Measurements from ENCODE around the gene CD52. TPM values are rescaled to one million over a fixed set of nuclear protein-coding genes. Genes with fewer than 3 reads are reported as not detected.

Gene CD52
- total and polyA plus RNA-seq, 2 of the 13 experiments (the other 11 are each of a cell fraction or from before 2014, with no cell fraction given) = 0.32 TPM; not detected in 1

- TF ChIP-seq, protein P1, sequence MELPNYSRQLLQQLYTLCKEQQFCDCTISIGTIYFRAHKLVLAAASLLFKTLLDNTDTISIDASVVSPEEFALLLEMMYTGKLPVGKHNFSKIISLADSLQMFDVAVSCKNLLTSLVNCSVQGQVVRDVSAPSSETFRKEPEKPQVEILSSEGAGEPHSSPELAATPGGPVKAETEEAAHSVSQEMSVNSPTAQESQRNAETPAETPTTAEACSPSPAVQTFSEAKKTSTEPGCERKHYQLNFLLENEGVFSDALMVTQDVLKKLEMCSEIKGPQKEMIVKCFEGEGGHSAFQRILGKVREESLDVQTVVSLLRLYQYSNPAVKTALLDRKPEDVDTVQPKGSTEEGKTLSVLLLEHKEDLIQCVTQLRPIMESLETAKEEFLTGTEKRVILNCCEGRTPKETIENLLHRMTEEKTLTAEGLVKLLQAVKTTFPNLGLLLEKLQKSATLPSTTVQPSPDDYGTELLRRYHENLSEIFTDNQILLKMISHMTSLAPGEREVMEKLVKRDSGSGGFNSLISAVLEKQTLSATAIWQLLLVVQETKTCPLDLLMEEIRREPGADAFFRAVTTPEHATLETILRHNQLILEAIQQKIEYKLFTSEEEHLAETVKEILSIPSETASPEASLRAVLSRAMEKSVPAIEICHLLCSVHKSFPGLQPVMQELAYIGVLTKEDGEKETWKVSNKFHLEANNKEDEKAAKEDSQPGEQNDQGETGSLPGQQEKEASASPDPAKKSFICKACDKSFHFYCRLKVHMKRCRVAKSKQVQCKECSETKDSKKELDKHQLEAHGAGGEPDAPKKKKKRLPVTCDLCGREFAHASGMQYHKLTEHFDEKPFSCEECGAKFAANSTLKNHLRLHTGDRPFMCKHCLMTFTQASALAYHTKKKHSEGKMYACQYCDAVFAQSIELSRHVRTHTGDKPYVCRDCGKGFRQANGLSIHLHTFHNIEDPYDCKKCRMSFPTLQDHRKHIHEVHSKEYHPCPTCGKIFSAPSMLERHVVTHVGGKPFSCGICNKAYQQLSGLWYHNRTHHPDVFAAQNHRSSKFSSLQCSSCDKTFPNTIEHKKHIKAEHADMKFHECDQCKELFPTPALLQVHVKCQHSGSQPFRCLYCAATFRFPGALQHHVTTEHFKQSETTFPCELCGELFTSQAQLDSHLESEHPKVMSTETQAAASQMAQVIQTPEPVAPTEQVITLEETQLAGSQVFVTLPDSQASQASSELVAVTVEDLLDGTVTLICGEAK (IDR thresholded peaks at IDR 0.05) = no peak
- TF ChIP-seq, protein P1 (CRISPR knock-in tag; IDR thresholded peaks at IDR 0.05) = no peak
- TF ChIP-seq SMC3 (IDR thresholded peaks at IDR 0.05; ENCODE audit: low read length) = peak; percentile 73
- no peak for TF ChIP-seq TRIM22 (IDR thresholded peaks at IDR 0.05)
- no peak for TF ChIP-seq PHF20 (CRISPR knock-in tag; IDR thresholded peaks at IDR 0.05)
- TF ChIP-seq ZNF615 (CRISPR knock-in tag; IDR thresholded peaks at IDR 0.05; ENCODE audit: borderline replicate concordance) = no peak
- no peak for TF ChIP-seq ZNF350 (CRISPR knock-in tag; IDR thresholded peaks at IDR 0.05; ENCODE audit: borderline replicate concordance, low read depth)
- no peak for TF ChIP-seq RBM39 (IDR thresholded peaks at IDR 0.05; ENCODE audit: low read depth, low read length, poor library complexity, severe bottlenecking)
- TF ChIP-seq ISL2 (CRISPR knock-in tag; IDR thresholded peaks at IDR 0.05) = no peak
- peak; percentile 56; the same call in 1 of the 2 replicates for TF ChIP-seq ELF3 (CRISPR knock-in tag; IDR thresholded peaks at IDR 0.05)
- no peak for TF ChIP-seq ZNF703 (CRISPR knock-in tag; IDR thresholded peaks at IDR 0.05; ENCODE audit: borderline replicate concordance)
- TF ChIP-seq CBX1 (IDR thresholded peaks at IDR 0.05; ENCODE audit: low read depth) = no peak
- TF ChIP-seq MNT (IDR thresholded peaks at IDR 0.05) = no peak
- TF ChIP-seq ZNF337 (CRISPR knock-in tag; IDR thresholded peaks at IDR 0.05; ENCODE audit: borderline replicate concordance, low read depth) = no peak
- peak; percentile 58; the same call in 1 of the 2 replicates for TF ChIP-seq ZNF580 (CRISPR knock-in tag; IDR thresholded peaks at IDR 0.05; ENCODE audit: borderline replicate concordance, low read depth)
These were observed 46.0 kb downstream of the CD52 start (continued) for GRCh38 chr1:26363549-26364448.

Data from HepG2 (cell line).